Testis (tissue), 2 donors: ENCODE results near the gene ARHGEF3.

Source experiments
- POLR2A ChIP-seq: fragments of 450-650 bp; IDR thresholded peaks from one replicate; pipeline ENCODE4 v1.6.1; 2017; ENCODE audit warnings: antibody characterized with exemption, mild to moderate bottlenecking, moderate library complexity
- TF ChIP-seq, protein P1 (sequence below), 3 experiments: fragments of 450-650 bp in 2 of 3; fragments of 200-600 bp in 1 of 3; sonication (generic) in 1 of 3; IDR thresholded peaks; one replicate each; pipeline ENCODE4 v1.5.1; 2016 to 2019; ENCODE audit warnings: antibody characterized with exemption in 3 of 3, mild to moderate bottlenecking in 2 of 3, moderate library complexity in 1 of 3

DNA sequence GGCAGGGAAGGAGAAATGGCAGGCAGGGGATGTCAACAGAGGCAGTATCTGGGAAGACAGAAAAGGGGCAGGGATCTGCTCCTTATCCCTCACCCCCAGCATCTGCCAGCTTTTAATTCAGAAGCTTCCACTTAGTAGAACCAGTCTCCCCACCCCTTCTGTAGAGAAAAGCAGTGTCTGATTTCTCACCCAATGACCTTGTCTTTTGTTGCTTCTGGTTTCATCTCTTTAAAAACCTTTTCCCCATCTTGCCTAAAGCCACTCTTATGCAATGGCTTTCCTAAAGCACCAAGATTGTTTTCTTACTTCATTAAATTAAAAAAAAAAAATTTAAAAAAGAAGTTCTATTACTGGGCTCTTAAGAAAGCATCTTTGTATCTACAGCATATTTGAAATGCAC, 27.8 kb downstream of the ARHGEF3 start:
- TF ChIP-seq POLR2A = no peak
- TF ChIP-seq, protein P1, sequence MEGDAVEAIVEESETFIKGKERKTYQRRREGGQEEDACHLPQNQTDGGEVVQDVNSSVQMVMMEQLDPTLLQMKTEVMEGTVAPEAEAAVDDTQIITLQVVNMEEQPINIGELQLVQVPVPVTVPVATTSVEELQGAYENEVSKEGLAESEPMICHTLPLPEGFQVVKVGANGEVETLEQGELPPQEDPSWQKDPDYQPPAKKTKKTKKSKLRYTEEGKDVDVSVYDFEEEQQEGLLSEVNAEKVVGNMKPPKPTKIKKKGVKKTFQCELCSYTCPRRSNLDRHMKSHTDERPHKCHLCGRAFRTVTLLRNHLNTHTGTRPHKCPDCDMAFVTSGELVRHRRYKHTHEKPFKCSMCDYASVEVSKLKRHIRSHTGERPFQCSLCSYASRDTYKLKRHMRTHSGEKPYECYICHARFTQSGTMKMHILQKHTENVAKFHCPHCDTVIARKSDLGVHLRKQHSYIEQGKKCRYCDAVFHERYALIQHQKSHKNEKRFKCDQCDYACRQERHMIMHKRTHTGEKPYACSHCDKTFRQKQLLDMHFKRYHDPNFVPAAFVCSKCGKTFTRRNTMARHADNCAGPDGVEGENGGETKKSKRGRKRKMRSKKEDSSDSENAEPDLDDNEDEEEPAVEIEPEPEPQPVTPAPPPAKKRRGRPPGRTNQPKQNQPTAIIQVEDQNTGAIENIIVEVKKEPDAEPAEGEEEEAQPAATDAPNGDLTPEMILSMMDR (IDR thresholded peaks at IDR 0.05) = no peak
